Cardiac fibroblast (primary cell): ENCODE data around the gene ATXN1.
"Not testable (repeated sequence)": the region's sequence is repeated elsewhere in the genome, so short reads cannot be mapped to it uniquely, and the experiment has no call there.

Experiments
- DNase-seq, 2 donors: peaks; one replicate each; pipeline versions ENCODE4 v3.0.0 to v3.0.0-alpha.2; 2010; ENCODE audit warnings: low read depth in 2 of 2
- H3K4me3 ChIP-seq, 2 donors: replicated peaks in 1 of 2; 1 replicate in 1 of 2; 2 replicates in 1 of 2; pipeline ENCODE4 v1.5.1; 2011; ENCODE audit warnings: low read depth in 2 of 2, low read length in 2 of 2, mild to moderate bottlenecking in 2 of 2, moderate library complexity in 1 of 2
- TF ChIP-seq, protein P1 (sequence below): IDR thresholded peaks from one replicate; pipeline ENCODE4 v1.5.1; 2011; ENCODE audit warnings: low read depth, mild to moderate bottlenecking, low read length, inconsistent platforms

Gene ATXN1

DNA sequence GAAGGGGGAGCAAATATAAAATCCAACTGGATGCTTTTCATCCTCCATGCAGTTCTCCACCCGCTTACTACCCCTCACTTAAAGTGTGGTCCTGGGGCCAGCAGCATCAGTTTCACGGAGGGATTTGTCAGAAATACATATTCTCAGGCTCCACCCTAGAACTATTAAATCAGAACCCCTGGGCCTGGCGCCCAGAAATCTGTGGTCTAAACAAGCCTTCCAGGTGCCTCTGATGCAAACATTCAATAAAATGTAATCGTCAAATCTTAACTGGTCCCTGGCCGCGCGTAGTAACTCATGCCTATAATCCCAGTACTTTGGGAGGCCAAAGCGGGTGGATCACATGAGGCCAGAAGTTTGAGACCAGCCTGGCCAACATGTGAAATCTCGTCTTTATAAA is 47.7 kb downstream of the ATXN1 start:
- no peak overlapping the region for H3K4me3 ChIP-seq
- TF ChIP-seq, protein P1, sequence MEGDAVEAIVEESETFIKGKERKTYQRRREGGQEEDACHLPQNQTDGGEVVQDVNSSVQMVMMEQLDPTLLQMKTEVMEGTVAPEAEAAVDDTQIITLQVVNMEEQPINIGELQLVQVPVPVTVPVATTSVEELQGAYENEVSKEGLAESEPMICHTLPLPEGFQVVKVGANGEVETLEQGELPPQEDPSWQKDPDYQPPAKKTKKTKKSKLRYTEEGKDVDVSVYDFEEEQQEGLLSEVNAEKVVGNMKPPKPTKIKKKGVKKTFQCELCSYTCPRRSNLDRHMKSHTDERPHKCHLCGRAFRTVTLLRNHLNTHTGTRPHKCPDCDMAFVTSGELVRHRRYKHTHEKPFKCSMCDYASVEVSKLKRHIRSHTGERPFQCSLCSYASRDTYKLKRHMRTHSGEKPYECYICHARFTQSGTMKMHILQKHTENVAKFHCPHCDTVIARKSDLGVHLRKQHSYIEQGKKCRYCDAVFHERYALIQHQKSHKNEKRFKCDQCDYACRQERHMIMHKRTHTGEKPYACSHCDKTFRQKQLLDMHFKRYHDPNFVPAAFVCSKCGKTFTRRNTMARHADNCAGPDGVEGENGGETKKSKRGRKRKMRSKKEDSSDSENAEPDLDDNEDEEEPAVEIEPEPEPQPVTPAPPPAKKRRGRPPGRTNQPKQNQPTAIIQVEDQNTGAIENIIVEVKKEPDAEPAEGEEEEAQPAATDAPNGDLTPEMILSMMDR: no peak
- no peak for DNase-seq

DNA sequence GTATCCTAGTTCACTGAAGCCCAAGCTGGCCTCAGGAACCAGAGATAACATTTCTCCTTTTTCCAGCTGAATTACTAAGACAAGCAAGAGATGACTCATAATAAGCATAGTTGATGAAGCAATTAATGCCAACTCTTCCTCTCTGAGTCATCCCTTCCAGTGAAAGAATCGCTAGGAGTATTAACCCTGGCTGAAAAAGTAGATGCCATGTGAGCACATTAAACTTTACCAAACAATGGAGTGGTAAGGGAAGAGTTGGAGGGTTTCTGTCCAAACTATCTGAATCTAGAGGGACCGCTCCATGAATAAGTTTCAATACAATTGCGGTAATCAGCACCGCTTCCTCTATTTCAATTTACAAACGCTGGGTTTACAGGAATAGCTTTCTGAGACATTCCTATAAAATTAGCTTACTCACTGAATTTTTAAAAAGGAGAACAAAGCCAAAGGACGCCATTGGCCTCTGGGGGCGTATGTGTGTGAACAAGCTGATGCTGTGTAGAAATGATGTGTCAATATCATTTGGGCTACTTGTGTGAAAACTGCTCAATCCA is 48.3 kb downstream of the ATXN1 start:
- peak overlapping the region; percentile 4 to 22 for H3K4me3 ChIP-seq
- TF ChIP-seq, protein P1: peak; percentile 37
- DNase-seq: peak; percentile 93 to 94

DNA sequence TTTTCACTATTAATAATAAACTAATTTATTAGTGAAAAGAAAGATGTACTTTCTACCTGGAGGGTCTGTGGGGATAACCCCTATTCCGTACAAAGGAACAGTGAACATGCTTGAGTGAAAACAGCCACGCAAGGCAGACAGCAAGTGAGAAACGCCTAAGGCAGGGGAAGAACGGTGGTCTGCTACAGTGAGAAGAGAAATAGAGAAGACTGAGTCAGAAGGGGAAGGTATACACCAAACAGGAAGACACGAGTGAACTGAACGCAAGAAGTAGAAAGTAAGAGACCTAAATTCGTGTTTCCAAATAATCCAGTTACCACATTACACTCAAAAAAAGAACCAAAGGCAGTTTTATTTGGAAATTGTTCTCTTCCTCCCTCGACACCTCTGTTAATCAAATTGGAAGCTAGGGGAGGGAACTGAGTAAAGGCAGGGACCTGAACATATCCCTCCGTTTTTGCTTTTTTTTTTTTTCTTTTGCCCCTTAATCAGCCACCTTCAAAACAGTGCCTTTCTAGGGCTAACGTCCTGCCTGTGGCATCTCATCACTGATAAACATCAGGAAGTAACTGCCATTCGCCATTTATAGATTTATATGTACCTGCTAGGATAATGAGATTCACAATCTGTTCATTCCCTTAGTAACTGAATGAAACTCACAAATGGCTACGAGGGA is 48.9 kb downstream of the ATXN1 start:
- no peak for DNase-seq

DNA sequence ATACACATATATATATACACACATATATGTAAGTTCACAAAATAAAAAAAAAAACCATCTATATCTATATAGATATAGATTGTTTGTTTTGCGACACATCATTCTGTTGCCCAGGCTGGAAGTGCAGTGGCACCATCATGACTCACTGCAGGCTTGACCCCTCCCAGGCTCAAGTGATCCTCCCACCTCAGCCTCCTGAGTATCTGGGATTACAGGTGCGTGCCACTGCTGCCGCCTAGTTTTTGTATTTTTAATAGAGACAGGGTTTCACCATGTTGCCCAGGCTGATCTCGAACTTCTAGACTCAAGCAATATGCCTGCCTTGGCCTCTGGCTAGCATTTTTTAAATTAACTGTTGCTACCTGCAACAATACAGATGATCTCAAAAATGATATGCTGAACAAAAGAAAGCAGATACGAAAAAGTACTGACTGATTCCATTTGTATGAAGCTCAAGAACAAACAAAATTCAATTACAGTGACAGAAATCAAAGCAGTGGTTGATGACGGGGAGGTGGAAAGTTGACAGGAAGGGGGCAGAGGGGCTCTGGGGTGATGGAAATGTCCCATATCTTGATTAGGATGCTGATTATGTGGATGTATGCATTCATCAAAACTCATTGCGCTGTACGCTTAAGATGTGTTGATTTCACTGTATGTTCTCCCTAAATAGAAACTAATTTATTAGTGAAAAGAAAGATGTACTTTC is 49.6 kb downstream of the ATXN1 start:
- H3K4me3 ChIP-seq: no peak overlapping the region
- TF ChIP-seq, protein P1: no peak
- peak in 1 of 2 donors; percentile 39 for DNase-seq

More for the DNA sequence above, 48.9 kb downstream of the ATXN1 start:
- H3K4me3 ChIP-seq: peak overlapping the region; percentile 4 to 22
- TF ChIP-seq, protein P1: no peak

DNA sequence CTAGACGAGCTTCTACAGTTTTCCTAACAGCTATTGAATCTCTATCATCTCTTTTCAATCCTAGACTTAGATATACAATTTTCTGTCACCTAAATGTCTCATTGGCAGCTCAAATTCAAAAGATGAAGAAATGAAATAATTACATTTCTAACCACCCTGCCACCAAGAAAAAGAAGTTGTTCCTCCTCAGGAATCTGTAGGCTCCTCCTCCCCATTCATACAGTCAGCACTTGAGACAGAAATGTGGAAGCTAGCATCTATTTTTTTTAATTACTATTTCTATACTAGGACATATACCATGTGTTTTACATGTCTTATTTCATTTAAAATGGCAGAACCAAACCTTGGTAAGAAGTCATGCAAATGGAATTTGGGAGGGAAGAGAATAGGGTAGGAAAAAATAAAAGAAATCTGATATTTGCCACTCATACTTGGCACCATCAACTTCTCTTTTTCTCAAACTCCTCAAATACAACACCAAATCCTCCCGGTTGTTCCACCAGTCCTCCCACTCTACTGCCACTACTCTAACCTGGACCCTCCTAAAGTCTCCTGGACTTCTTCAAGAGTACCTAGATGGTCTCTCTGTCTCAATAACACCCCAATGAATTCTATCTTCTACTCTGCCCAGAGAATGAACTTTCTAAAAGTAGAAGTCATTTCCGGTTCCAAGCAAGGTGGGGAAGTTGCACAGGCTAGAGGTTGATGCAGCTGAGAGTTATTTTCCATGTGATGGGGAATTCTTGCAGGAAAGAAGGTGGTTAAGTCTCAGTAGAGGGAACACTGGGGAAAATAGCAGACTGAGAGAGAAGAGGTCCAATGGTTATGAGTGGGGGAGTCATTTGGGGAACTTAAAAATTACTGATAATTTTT is 54.1 kb downstream of the ATXN1 start:
- H3K4me3 ChIP-seq: no peak overlapping the region
- TF ChIP-seq, protein P1: no peak
- DNase-seq: no peak

DNA sequence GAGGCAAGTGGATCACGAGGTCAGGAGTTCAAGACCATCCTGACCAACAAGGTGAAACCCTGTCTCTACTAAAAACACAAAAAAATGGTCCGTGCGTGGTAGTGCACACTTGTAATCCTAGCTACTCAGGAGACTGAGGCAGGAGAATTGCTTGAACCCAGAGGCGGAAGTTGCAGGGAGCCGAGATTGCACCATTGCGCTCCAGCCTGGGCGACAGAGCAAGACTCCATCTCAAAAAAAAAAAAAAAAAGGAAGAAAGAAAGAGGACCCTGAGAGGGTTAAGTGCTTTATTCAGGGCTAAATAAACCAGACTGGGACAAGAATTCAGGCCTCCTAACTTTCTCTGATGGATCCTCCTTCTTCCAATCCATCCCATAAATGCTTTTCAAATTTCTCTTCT is 54.8 kb downstream of the ATXN1 start:
- H3K4me3 ChIP-seq, DNase-seq: not testable (repeated sequence)
